IMR-90 (cell line): ENCODE data around the gene ADAMTS12. TPM values are rescaled to one million over a fixed set of nuclear protein-coding genes. Genes with fewer than 3 reads are reported as not detected.

ENCODE experiments used
- ATAC-seq: fragments of 200-7000 bp; cut with Tn5 transposase; 2 replicates; pipeline ENCODE4 v1.9.1; 2020; ENCODE audit warnings: low read depth, mild to moderate bottlenecking, moderate library complexity
- BruUV-seq: library from RNA; stranded (reverse); fragments of 400-500 nt; replicated peaks from 2 replicates; lab custom pipeline; 2021; lab: Mats Ljungman, UMichigan
- CTCF ChIA-PET: fragments of 300-600 bp; formaldehyde crosslinking; extraction: SDS; loops from one replicate; lab custom pipeline; 2021; ENCODE audit warnings: antibody characterized with exemption; lab: Yijun Ruan, JAX
- POLR2A ChIA-PET: fragments of 300-600 bp; sonication (Branson Sonifier 250); formaldehyde crosslinking; loops from one replicate; lab custom pipeline; 2022; ENCODE audit warnings: antibody characterized with exemption; ENCODE audit not compliant: unreplicated experiment; lab: Charles Lee
- DNase-seq: peaks from one replicate; pipeline ENCODE4 v3.0.0; 2013
- H2AFZ ChIP-seq: replicated peaks from 2 replicates; pipeline ENCODE3; 2013; ENCODE audit warnings: low read length, mild to moderate bottlenecking; ENCODE audit not compliant: poor library complexity
- H2AK5ac ChIP-seq: 2 replicates; pipeline ENCODE4 v1.6.1; 2013; ENCODE audit warnings: low read depth, low read length, inconsistent platforms
- H2AK9ac ChIP-seq: replicated peaks from 2 replicates; pipeline ENCODE3; 2013; ENCODE audit warnings: mild to moderate bottlenecking, low read depth, low read length, moderate library complexity; ENCODE audit not compliant: poor library complexity
- H2BK120ac ChIP-seq: 2 replicates; pipeline ENCODE4 v1.6.1; 2013; ENCODE audit warnings: low read depth, low read length, inconsistent platforms
- H2BK15ac ChIP-seq: 3 replicates; pipeline ENCODE4 v1.6.1; 2013; ENCODE audit warnings: low read depth, low read length, inconsistent platforms
- H2BK20ac ChIP-seq: 2 replicates; pipeline ENCODE4 v1.6.1; 2013; ENCODE audit warnings: low read depth, mild to moderate bottlenecking, inconsistent platforms, low read length, moderate library complexity
- H2BK5ac ChIP-seq: 2 replicates; pipeline ENCODE4 v1.6.1; 2013; ENCODE audit warnings: mild to moderate bottlenecking, low read depth, low read length, inconsistent platforms; ENCODE audit not compliant: poor library complexity, severe bottlenecking
- H3K14ac ChIP-seq: replicated peaks from 2 replicates; pipeline ENCODE4 v1.6.1; 2013; ENCODE audit warnings: low read depth, low read length, inconsistent platforms
- H3K18ac ChIP-seq: 2 replicates; pipeline ENCODE4 v1.6.1; 2013; ENCODE audit warnings: low read depth, low read length, control low read depth
- H3K23ac ChIP-seq: 2 replicates; pipeline ENCODE4 v1.6.1; 2013; ENCODE audit warnings: low read depth, low read length, inconsistent platforms
- H3K27ac ChIP-seq: 2 replicates; pipeline ENCODE4 v1.5.1; 2013; ENCODE audit warnings: mild to moderate bottlenecking, control low read depth, low read length; ENCODE audit not compliant: insufficient read depth
- H3K27me3 ChIP-seq: 2 replicates; pipeline ENCODE4 v1.6.1; 2013; ENCODE audit warnings: low read length; ENCODE audit not compliant: control insufficient read depth, insufficient read depth
- H3K36me3 ChIP-seq: 2 replicates; pipeline ENCODE4 v1.6.1; 2013; ENCODE audit warnings: low read length, mixed read lengths; ENCODE audit not compliant: control insufficient read depth, insufficient read depth
- H3K4ac ChIP-seq: 2 replicates; pipeline ENCODE4 v1.6.1; 2013; ENCODE audit warnings: low read depth, low read length, inconsistent platforms
- H3K4me1 ChIP-seq: 2 replicates; pipeline ENCODE4 v1.6.1; 2013; ENCODE audit warnings: low read length, mixed read lengths; ENCODE audit not compliant: control insufficient read depth, insufficient read depth
- H3K4me2 ChIP-seq: 2 replicates; pipeline ENCODE4 v1.6.1; 2013; ENCODE audit warnings: low read depth, mild to moderate bottlenecking, control low read depth, low read length, moderate library complexity
- H3K4me3 ChIP-seq: 2 replicates; pipeline ENCODE4 v1.5.1; 2013; ENCODE audit warnings: low read depth, mild to moderate bottlenecking, control low read depth, low read length, moderate library complexity; ENCODE audit not compliant: insufficient read depth
- H3K56ac ChIP-seq: 2 replicates; pipeline ENCODE4 v1.6.1; 2013; ENCODE audit warnings: low read length, inconsistent platforms; ENCODE audit not compliant: insufficient read depth; ENCODE audit errors: extremely low read depth
- H3K79me1 ChIP-seq, 2 experiments: 2 replicates each; pipeline ENCODE4 v1.6.1; 2013; ENCODE audit warnings: low read length in 2 of 2, inconsistent platforms in 1 of 2, low read depth in 1 of 2
- H3K9ac ChIP-seq: 2 replicates; pipeline ENCODE4 v1.6.1; 2013; ENCODE audit warnings: low read depth, low read length, control low read depth
- H3K9me1 ChIP-seq: 2 replicates; pipeline ENCODE4 v1.6.1; 2013; ENCODE audit warnings: low read length, inconsistent platforms; ENCODE audit not compliant: insufficient read depth
- H3K9me3 ChIP-seq: 2 replicates; pipeline ENCODE4 v1.6.1; 2013; ENCODE audit warnings: low read length; ENCODE audit not compliant: control insufficient read depth, insufficient read depth
- H4K20me1 ChIP-seq: 2 replicates; pipeline ENCODE4 v1.6.1; 2013; ENCODE audit warnings: low read length, inconsistent platforms; ENCODE audit not compliant: insufficient read depth
- H4K5ac ChIP-seq: 2 replicates; pipeline ENCODE4 v1.6.1; 2013; ENCODE audit warnings: mild to moderate bottlenecking, low read depth, low read length, control low read depth
- H4K8ac ChIP-seq, 2 experiments: 2 replicates each; pipeline ENCODE4 v1.6.1; 2013; ENCODE audit warnings: low read depth in 2 of 2, low read length in 2 of 2, control low read depth in 1 of 2, inconsistent platforms in 1 of 2
- H4K91ac ChIP-seq: 2 replicates; pipeline ENCODE4 v1.6.1; 2013; ENCODE audit warnings: low read depth, low read length, inconsistent platforms; ENCODE audit not compliant: insufficient read depth
- BHLHE40 ChIP-seq: fragments of 150-350 bp; IDR thresholded peaks from 2 replicates; pipeline ENCODE4 v1.6.1; 2016; ENCODE audit warnings: mild to moderate bottlenecking, low read depth, low read length
- CHD1 ChIP-seq: IDR thresholded peaks from 2 replicates; pipeline ENCODE4 v1.6.1; 2012; ENCODE audit warnings: low read depth, low read length, improper control_type of control experiment
- FOS ChIP-seq: fragments of 150-350 bp; IDR thresholded peaks from 2 replicates; pipeline ENCODE4 v1.6.1; 2016; ENCODE audit warnings: low read depth, low read length
- MAFK ChIP-seq: IDR thresholded peaks from 2 replicates; pipeline ENCODE4 v1.6.1; 2012; ENCODE audit warnings: low read depth, low read length, improper control_type of control experiment
- MAZ ChIP-seq: IDR thresholded peaks from 2 replicates; pipeline ENCODE4 v1.6.1; 2012; ENCODE audit warnings: low read depth, mild to moderate bottlenecking, low read length, improper control_type of control experiment, moderate library complexity, borderline replicate concordance
- MXI1 ChIP-seq: IDR thresholded peaks from 2 replicates; pipeline ENCODE4 v1.6.1; 2012; ENCODE audit warnings: low read depth, mild to moderate bottlenecking, low read length, moderate library complexity, borderline replicate concordance
- NFE2L2 ChIP-seq: fragments of 150-350 bp; IDR thresholded peaks from 2 replicates; pipeline ENCODE4 v1.6.1; 2016; ENCODE audit warnings: low read depth, mild to moderate bottlenecking, low read length
- RCOR1 ChIP-seq: IDR thresholded peaks from 2 replicates; pipeline ENCODE4 v1.6.1; 2012; ENCODE audit warnings: mild to moderate bottlenecking, low read length, improper control_type of control experiment; ENCODE audit not compliant: insufficient replicate concordance
- WGBS, 2 experiments: methylation state at CpG; one replicate each; pipeline versions ENCODE4 v1.1.5 to v1.1.7; 2013; ENCODE audit warnings: missing lambda C conversion rate in 2 of 2; ENCODE audit not compliant: insufficient read length in 1 of 2; ENCODE audit errors: extremely low coverage in 2 of 2; 5-methylcytosine and 5-hydroxymethylcytosine counted together
- dilution Hi-C: fragments of 300-500 bp; cut with HindIII; formaldehyde crosslinking; loops from one replicate; pipeline ENCODE4 v1.14.3; 2018; ENCODE audit warnings: low sequenced_read_pairs; ENCODE audit not compliant: unreplicated experiment
- in situ Hi-C: fragments of 300-500 bp; cut with MboI; formaldehyde crosslinking; loops from 3 replicates; pipeline ENCODE4 v1.14.3; 2019; ENCODE audit warnings: low sequenced_read_pairs, inconsistent platforms, mixed read lengths
- intact Hi-C: fragments of 100-400 bp; cut with micrococcal nuclease; formaldehyde crosslinking; loops from 2 replicates; pipeline ENCODE4 v1.10.0; 2022
- polyA plus RNA-seq, 3 experiments: library from polyadenylated mRNA; depleted of rRNA; stranded (reverse); fragments of >200 nt; gene quantifications; 2 replicates each; pipeline ENCODE4 v1.2.3, GENCODE V29; 2012; ENCODE audit warnings: low replicate concordance in 1 of 3
- total RNA-seq: library from RNA; depleted of rRNA; stranded (reverse); fragments of >200 nt; gene quantifications from 2 replicates; pipeline ENCODE4 v1.2.3, GENCODE V29; 2012
- TF ChIP-seq, protein P1 (sequence below): fragments of 150-350 bp; IDR thresholded peaks from 2 replicates; pipeline ENCODE4 v1.6.1; 2016; ENCODE audit warnings: low read depth, mild to moderate bottlenecking, low read length, moderate library complexity, borderline replicate concordance
- TF ChIP-seq, protein P2 (sequence below): fragments of 150-350 bp; IDR thresholded peaks from 2 replicates; pipeline ENCODE4 v1.6.1; 2017; ENCODE audit warnings: mild to moderate bottlenecking, antibody characterized with exemption, low read length, low read depth

ADAMTS12 gene
- total and polyA plus RNA-seq, 2 of the 4 experiments (the other 2 are of a cell fraction): 27.3 to 51.3 TPM

DNA sequence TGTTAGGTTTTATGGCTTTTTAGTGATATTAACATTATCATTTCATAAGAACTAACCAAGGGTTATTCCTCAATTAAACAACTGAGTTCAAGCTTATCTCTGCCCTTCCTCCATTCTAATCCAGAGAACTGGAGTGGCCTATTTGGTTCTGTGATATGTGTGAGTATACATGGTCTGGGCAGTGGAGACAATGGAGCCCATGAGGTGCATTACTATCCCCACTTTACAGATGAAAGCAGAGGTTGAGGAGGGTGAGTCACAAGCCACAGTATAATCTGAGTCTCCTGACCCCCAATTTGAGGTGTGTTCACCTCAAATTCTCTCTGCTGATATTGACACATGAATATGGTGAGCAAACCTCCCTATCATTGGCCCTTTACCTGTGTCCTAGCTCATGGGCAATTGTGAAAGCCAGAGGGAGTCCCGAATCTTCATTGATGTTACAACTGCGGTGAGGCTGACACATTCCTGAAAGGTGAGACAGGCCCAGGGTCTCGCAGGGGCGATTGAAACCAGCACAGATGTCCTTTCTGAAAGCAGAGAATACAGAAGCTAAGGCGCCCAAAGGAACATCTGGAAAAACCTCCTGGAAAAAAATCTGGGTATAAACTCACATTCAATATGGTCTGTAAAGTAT lies 233.9 kb downstream of the ADAMTS12 start:
- no peaks in the 10 kb centered on the region for H3K79me1 ChIP-seq
- no peak overlapping the region for H2BK120ac ChIP-seq
- no peak overlapping the region for H3K56ac ChIP-seq
- no peaks in the 10 kb centered on the region for H3K27me3 ChIP-seq
- no peak overlapping the region for H3K4me3 ChIP-seq
- H2BK15ac ChIP-seq: no peak overlapping the region
- no peak overlapping the region for H4K8ac ChIP-seq
- H2BK5ac ChIP-seq: no peak overlapping the region
- no peak overlapping the region for H2BK20ac ChIP-seq
- DNase-seq (no peak), ATAC-seq (no peak)
- no peak overlapping the region for H2AK5ac ChIP-seq
- in situ Hi-C loops: no loop called here
- H3K27ac ChIP-seq: no peak overlapping the region
- ChIA-PET POLR2A (no interaction called here), CTCF (no interaction called here)
- H4K91ac ChIP-seq: no peak overlapping the region
- H3K36me3 ChIP-seq: peaks cover 6% of the 10 kb centered on the region; the same call in 1 of the 2 replicates
- H3K4me1 ChIP-seq: peaks cover 2% of the 10 kb centered on the region; the same call in 1 of the 2 replicates
- no peak overlapping the region for H3K4me2 ChIP-seq
- peaks cover 3% of the 10 kb centered on the region; the same call in 1 of the 2 replicates for H3K9me1 ChIP-seq
- H3K18ac ChIP-seq: no peak overlapping the region
- no peak overlapping the region for H3K4ac ChIP-seq
- dilution Hi-C loops: no loop called here
- intact Hi-C loops: no loop called here
- WGBS, 2 experiments: 70% methylated on average over 2 of the region's 5 CpGs; no CpG with 5 or more reads in 1 of the 2 experiments
- no peak overlapping the region for H3K23ac ChIP-seq
- no peak overlapping the region for H3K14ac ChIP-seq
- no peaks in the 10 kb centered on the region for H3K9me3 ChIP-seq
- no peak overlapping the region for H2AK9ac ChIP-seq
- TF ChIP-seq, protein P1, sequence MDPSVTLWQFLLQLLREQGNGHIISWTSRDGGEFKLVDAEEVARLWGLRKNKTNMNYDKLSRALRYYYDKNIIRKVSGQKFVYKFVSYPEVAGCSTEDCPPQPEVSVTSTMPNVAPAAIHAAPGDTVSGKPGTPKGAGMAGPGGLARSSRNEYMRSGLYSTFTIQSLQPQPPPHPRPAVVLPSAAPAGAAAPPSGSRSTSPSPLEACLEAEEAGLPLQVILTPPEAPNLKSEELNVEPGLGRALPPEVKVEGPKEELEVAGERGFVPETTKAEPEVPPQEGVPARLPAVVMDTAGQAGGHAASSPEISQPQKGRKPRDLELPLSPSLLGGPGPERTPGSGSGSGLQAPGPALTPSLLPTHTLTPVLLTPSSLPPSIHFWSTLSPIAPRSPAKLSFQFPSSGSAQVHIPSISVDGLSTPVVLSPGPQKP: no peak
- TF ChIP-seq BHLHE40 (no peak), MAZ (no peak), CHD1 (no peak), NFE2L2 (no peak), MAFK (no peak), RCOR1 (no peak), FOS (no peak), MXI1 (no peak)
- TF ChIP-seq, protein P2, sequence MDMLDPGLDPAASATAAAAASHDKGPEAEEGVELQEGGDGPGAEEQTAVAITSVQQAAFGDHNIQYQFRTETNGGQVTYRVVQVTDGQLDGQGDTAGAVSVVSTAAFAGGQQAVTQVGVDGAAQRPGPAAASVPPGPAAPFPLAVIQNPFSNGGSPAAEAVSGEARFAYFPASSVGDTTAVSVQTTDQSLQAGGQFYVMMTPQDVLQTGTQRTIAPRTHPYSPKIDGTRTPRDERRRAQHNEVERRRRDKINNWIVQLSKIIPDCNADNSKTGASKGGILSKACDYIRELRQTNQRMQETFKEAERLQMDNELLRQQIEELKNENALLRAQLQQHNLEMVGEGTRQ: no peak
- no peak overlapping the region for H2AFZ ChIP-seq
- no peak overlapping the region for H3K9ac ChIP-seq
- no peaks in the 10 kb centered on the region for H4K20me1 ChIP-seq
- BruUV-seq: no TSS peak
- H4K5ac ChIP-seq: no peak overlapping the region
